ENCODE measurements around the gene WDR45B.

WDR45B gene

GRCh38 chr17:82630212-82630611, 18.0 kb downstream of the WDR45B start:
- no peak overlapping the region for H3K4me3 ChIP-seq (ENCODE audit: insufficient read depth, low read depth, low read length)
- no peaks in the 10 kb centered on the region for H3K9me3 ChIP-seq (ENCODE audit: control insufficient read depth, low read length)
- H3K36me3 ChIP-seq (ENCODE audit: control insufficient read depth, insufficient read depth, low read length): peaks cover 21% of the 10 kb centered on the region
- H3K4me1 ChIP-seq (ENCODE audit: control insufficient read depth, insufficient read depth, low read length): no peaks in the 10 kb centered on the region
- H3K27ac ChIP-seq (ENCODE audit: insufficient read depth, low read depth, low read length, poor library complexity, severe bottlenecking): no peak overlapping the region
- H3K27me3 ChIP-seq (ENCODE audit: control insufficient read depth, insufficient read depth, low read length, poor library complexity, severe bottlenecking): no peaks in the 10 kb centered on the region
- 94 to 96% methylated on average over 12 of the region's 12 CpGs for WGBS, 2 experiments

- Histone ChIP-seq H3K36me3 (ENCODE audit: control insufficient read depth, insufficient read depth, low read length) (peaks cover 26% of the 10 kb centered on the region), H3K27ac (ENCODE audit: insufficient read depth, low read depth, low read length, poor library complexity, severe bottlenecking) (no peak overlapping the region), H3K4me1 (ENCODE audit: control insufficient read depth, insufficient read depth, low read length) (no peaks in the 10 kb centered on the region), H3K9me3 (ENCODE audit: control insufficient read depth, low read length) (no peaks in the 10 kb centered on the region), H3K4me3 (ENCODE audit: insufficient read depth, low read depth, low read length) (no peak overlapping the region), H3K27me3 (ENCODE audit: control insufficient read depth, insufficient read depth, low read length, poor library complexity, severe bottlenecking) (no peaks in the 10 kb centered on the region)
- WGBS, 2 experiments: 92% methylated on average over 8 of the region's 8 CpGs
These were observed 18.5 kb downstream of the WDR45B start for GRCh38 chr17:82629748-82630147.

GRCh38 chr17:82627405-82627804, 20.8 kb downstream of the WDR45B start:
- no peaks in the 10 kb centered on the region for H3K27me3 ChIP-seq (ENCODE audit: control insufficient read depth, insufficient read depth, low read length, poor library complexity, severe bottlenecking)
- peaks cover 25% of the 10 kb centered on the region for H3K36me3 ChIP-seq (ENCODE audit: control insufficient read depth, insufficient read depth, low read length)
- H3K4me1 ChIP-seq (ENCODE audit: control insufficient read depth, insufficient read depth, low read length): no peaks in the 10 kb centered on the region
- no peak overlapping the region for H3K27ac ChIP-seq (ENCODE audit: insufficient read depth, low read depth, low read length, poor library complexity, severe bottlenecking)
- H3K4me3 ChIP-seq (ENCODE audit: insufficient read depth, low read depth, low read length): no peak overlapping the region
- WGBS, 2 experiments: 96 to 97% methylated on average over 21 of the region's 21 CpGs
- no peaks in the 10 kb centered on the region for H3K9me3 ChIP-seq (ENCODE audit: control insufficient read depth, low read length)

GRCh38 chr17:82623707-82624106, 24.5 kb downstream of the WDR45B start:
- WGBS, 2 experiments: 94 to 95% methylated on average over 15 of the region's 15 CpGs
- Histone ChIP-seq H3K9me3 (ENCODE audit: control insufficient read depth, low read length) (no peaks in the 10 kb centered on the region), H3K27me3 (ENCODE audit: control insufficient read depth, insufficient read depth, low read length, poor library complexity, severe bottlenecking) (no peaks in the 10 kb centered on the region), H3K4me3 (ENCODE audit: insufficient read depth, low read depth, low read length) (no peak overlapping the region), H3K4me1 (ENCODE audit: control insufficient read depth, insufficient read depth, low read length) (no peaks in the 10 kb centered on the region), H3K27ac (ENCODE audit: insufficient read depth, low read depth, low read length, poor library complexity, severe bottlenecking) (no peak overlapping the region), H3K36me3 (ENCODE audit: control insufficient read depth, insufficient read depth, low read length) (peaks cover 29% of the 10 kb centered on the region)

GRCh38 chr17:82619641-82620040, 28.6 kb downstream of the WDR45B start:
- H3K27ac ChIP-seq (ENCODE audit: insufficient read depth, low read depth, low read length, poor library complexity, severe bottlenecking): no peak overlapping the region
- H3K4me1 ChIP-seq (ENCODE audit: control insufficient read depth, insufficient read depth, low read length): no peaks in the 10 kb centered on the region
- 95 to 97% methylated on average over 10 of the region's 10 CpGs for WGBS, 2 experiments
- H3K36me3 ChIP-seq (ENCODE audit: control insufficient read depth, insufficient read depth, low read length): peaks cover 39% of the 10 kb centered on the region
- H3K9me3 ChIP-seq (ENCODE audit: control insufficient read depth, low read length): no peaks in the 10 kb centered on the region
- no peak overlapping the region for H3K4me3 ChIP-seq (ENCODE audit: insufficient read depth, low read depth, low read length)
- H3K27me3 ChIP-seq (ENCODE audit: control insufficient read depth, insufficient read depth, low read length, poor library complexity, severe bottlenecking): no peaks in the 10 kb centered on the region

GRCh38 chr17:82619211-82619610, 29.0 kb downstream of the WDR45B start:
- Histone ChIP-seq H3K27me3 (ENCODE audit: control insufficient read depth, insufficient read depth, low read length, poor library complexity, severe bottlenecking) (no peaks in the 10 kb centered on the region), H3K27ac (ENCODE audit: insufficient read depth, low read depth, low read length, poor library complexity, severe bottlenecking) (no peak overlapping the region), H3K36me3 (ENCODE audit: control insufficient read depth, insufficient read depth, low read length) (peaks cover 37% of the 10 kb centered on the region), H3K4me1 (ENCODE audit: control insufficient read depth, insufficient read depth, low read length) (no peaks in the 10 kb centered on the region), H3K9me3 (ENCODE audit: control insufficient read depth, low read length) (no peaks in the 10 kb centered on the region), H3K4me3 (ENCODE audit: insufficient read depth, low read depth, low read length) (no peak overlapping the region)
- 92 to 96% methylated on average over 7 of the region's 7 CpGs for WGBS, 2 experiments

- Histone ChIP-seq H3K4me1 (ENCODE audit: control insufficient read depth, insufficient read depth, low read length) (no peaks in the 10 kb centered on the region), H3K36me3 (ENCODE audit: control insufficient read depth, insufficient read depth, low read length) (peaks cover 38% of the 10 kb centered on the region), H3K4me3 (ENCODE audit: insufficient read depth, low read depth, low read length) (no peak overlapping the region), H3K27ac (ENCODE audit: insufficient read depth, low read depth, low read length, poor library complexity, severe bottlenecking) (no peak overlapping the region), H3K27me3 (ENCODE audit: control insufficient read depth, insufficient read depth, low read length, poor library complexity, severe bottlenecking) (no peaks in the 10 kb centered on the region), H3K9me3 (ENCODE audit: control insufficient read depth, low read length) (no peaks in the 10 kb centered on the region)
- WGBS, 2 experiments: 95 to 97% methylated on average over 22 of the region's 22 CpGs
These were observed 32.1 kb downstream of the WDR45B start for GRCh38 chr17:82616021-82616711.

- Histone ChIP-seq H3K27me3 (ENCODE audit: control insufficient read depth, insufficient read depth, low read length, poor library complexity, severe bottlenecking) (no peaks in the 10 kb centered on the region), H3K27ac (ENCODE audit: insufficient read depth, low read depth, low read length, poor library complexity, severe bottlenecking) (no peak overlapping the region), H3K4me1 (ENCODE audit: control insufficient read depth, insufficient read depth, low read length) (no peaks in the 10 kb centered on the region), H3K4me3 (ENCODE audit: insufficient read depth, low read depth, low read length) (no peak overlapping the region), H3K36me3 (ENCODE audit: control insufficient read depth, insufficient read depth, low read length) (peaks cover 38% of the 10 kb centered on the region), H3K9me3 (ENCODE audit: control insufficient read depth, low read length) (no peaks in the 10 kb centered on the region)
- 94 to 95% methylated on average over 45 of the region's 45 CpGs for WGBS, 2 experiments
These were observed 32.9 kb downstream of the WDR45B start for GRCh38 chr17:82615084-82616020.

- WGBS, 2 experiments: 93 to 94% methylated on average over 22 of the region's 22 CpGs
- H3K4me1 ChIP-seq (ENCODE audit: control insufficient read depth, insufficient read depth, low read length): no peaks in the 10 kb centered on the region
- H3K36me3 ChIP-seq (ENCODE audit: control insufficient read depth, insufficient read depth, low read length): peaks cover 38% of the 10 kb centered on the region
- no peak overlapping the region for H3K27ac ChIP-seq (ENCODE audit: insufficient read depth, low read depth, low read length, poor library complexity, severe bottlenecking)
- no peaks in the 10 kb centered on the region for H3K27me3 ChIP-seq (ENCODE audit: control insufficient read depth, insufficient read depth, low read length, poor library complexity, severe bottlenecking)
- H3K4me3 ChIP-seq (ENCODE audit: insufficient read depth, low read depth, low read length): no peak overlapping the region
- H3K9me3 ChIP-seq (ENCODE audit: control insufficient read depth, low read length): no peaks in the 10 kb centered on the region
These were observed 34.1 kb downstream of the WDR45B start for GRCh38 chr17:82614095-82614631.

Measured in ectodermal cell (in vitro differentiated cells).